ENCODE data around the gene WDR93. TPM values are rescaled to one million over a fixed set of nuclear protein-coding genes. Genes with fewer than 3 reads are reported as not detected.
A peak's percentile ranks its signal among the peaks of the same experiment; 100 is the strongest.
"Not testable (repeated sequence)": the region's sequence is repeated elsewhere in the genome, so short reads cannot be mapped to it uniquely, and the experiment has no call there.

The WDR93 gene
- polyA plus RNA-seq, 12 donors = 0.12 to 0.39 (median 0.23) TPM; not detected in 4

- DNase-seq = no peak
Measured at GRCh38 chr15:89769366-89769765, 78.8 kb downstream of the WDR93 start.

- DNase-seq = no peak
Measured at GRCh38 chr15:89770041-89770440, 79.4 kb downstream of the WDR93 start.

- no peak for DNase-seq
Measured at GRCh38 chr15:89772932-89773583, 82.4 kb downstream of the WDR93 start.

- DNase-seq = no peak
Measured at GRCh38 chr15:89774492-89774891, 83.9 kb downstream of the WDR93 start.

- no peak for DNase-seq
Measured at GRCh38 chr15:89775815-89776214, 85.2 kb downstream of the WDR93 start.

- DNase-seq = peak; percentile 88
Measured at GRCh38 chr15:89776274-89777072, 85.9 kb downstream of the WDR93 start, which contains the start of gene MESP2. Gene MESP2, plus strand, starts transcription at chr15:89776332. Its CDS starts 26 bp downstream, at chr15:89776358.

- DNase-seq = no peak
Measured at GRCh38 chr15:89777073-89777751, 86.6 kb downstream of the WDR93 start.

- DNase-seq = no peak
Measured at GRCh38 chr15:89777782-89778380, 87.3 kb downstream of the WDR93 start.

GRCh38 chr15:89778861-89779260, 88.2 kb downstream of the WDR93 start:
- DNase-seq = no peak

- DNase-seq = no peak
Measured at GRCh38 chr15:89780601-89781000, 90.0 kb downstream of the WDR93 start.

- no peak for DNase-seq
Measured at GRCh38 chr15:89781055-89781454, 90.4 kb downstream of the WDR93 start.

GRCh38 chr15:89781891-89782618, 91.4 kb downstream of the WDR93 start:
- no peak for DNase-seq

GRCh38 chr15:89782619-89782950, 92.0 kb downstream of the WDR93 start:
- DNase-seq = not testable (repeated sequence)

GRCh38 chr15:89783111-89783860, 92.7 kb downstream of the WDR93 start:
- no peak for DNase-seq

GRCh38 chr15:89783861-89784685, 93.5 kb downstream of the WDR93 start:
- no peak for DNase-seq

GRCh38 chr15:89784686-89784960, 94.0 kb downstream of the WDR93 start:
- DNase-seq = no peak

GRCh38 chr15:89785064-89785773, 94.6 kb downstream of the WDR93 start:
- DNase-seq = no peak

- no peak for DNase-seq
Measured at GRCh38 chr15:89785774-89786140, 95.1 kb downstream of the WDR93 start.

GRCh38 chr15:89787944-89788343, 97.3 kb downstream of the WDR93 start:
- DNase-seq = no peak

GRCh38 chr15:89788585-89788984, 98.0 kb downstream of the WDR93 start:
- DNase-seq = not testable (repeated sequence)
